SK-N-DZ (cell line): Measurements from ENCODE around the gene ZDHHC9.

ENCODE experiments used
- DNase-seq: peaks from one replicate; pipeline ENCODE4 v3.0.0-alpha.2; 2015; ENCODE audit warnings: low spot score

The ZDHHC9 gene

DNA sequence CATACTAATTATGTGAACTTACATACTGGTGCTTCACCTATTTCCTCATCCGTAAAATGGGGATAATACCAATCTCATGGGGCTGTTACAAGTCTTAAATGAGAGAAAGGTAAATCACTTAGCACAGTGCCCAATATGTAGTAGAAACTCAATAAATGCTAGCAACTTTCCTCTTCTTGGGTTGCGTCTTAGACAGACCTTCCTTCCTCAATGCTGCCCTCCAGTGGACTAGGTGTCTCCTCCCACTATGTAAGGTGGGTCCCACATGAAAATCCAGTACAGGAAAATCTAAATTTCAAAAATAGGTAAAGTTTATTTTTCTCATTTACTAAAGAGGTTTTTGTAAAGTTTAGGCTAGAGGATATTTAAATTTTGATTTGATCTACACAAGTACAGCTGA is 20.6 kb downstream of the ZDHHC9 start:
- peak; percentile 11 for DNase-seq

DNA sequence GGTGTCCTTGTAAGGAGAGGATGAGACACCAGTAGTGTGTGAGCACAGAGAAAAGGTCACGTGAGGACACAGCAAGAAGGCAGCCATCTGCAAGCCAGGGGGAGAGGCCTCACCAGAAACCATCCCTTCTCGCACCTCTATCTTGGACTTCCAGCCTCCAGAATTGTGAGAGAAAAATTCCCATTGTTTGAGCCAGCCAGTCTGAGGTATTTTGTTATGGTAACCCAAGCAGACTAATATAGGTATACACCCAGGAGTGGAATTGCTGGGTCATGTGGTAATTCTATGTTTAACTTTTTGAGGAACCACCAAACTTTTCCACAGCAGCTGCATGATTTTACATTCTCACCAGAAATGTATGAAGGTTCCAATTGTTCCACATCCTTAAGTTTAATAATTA is 25.6 kb downstream of the ZDHHC9 start:
- DNase-seq = no peak

DNA sequence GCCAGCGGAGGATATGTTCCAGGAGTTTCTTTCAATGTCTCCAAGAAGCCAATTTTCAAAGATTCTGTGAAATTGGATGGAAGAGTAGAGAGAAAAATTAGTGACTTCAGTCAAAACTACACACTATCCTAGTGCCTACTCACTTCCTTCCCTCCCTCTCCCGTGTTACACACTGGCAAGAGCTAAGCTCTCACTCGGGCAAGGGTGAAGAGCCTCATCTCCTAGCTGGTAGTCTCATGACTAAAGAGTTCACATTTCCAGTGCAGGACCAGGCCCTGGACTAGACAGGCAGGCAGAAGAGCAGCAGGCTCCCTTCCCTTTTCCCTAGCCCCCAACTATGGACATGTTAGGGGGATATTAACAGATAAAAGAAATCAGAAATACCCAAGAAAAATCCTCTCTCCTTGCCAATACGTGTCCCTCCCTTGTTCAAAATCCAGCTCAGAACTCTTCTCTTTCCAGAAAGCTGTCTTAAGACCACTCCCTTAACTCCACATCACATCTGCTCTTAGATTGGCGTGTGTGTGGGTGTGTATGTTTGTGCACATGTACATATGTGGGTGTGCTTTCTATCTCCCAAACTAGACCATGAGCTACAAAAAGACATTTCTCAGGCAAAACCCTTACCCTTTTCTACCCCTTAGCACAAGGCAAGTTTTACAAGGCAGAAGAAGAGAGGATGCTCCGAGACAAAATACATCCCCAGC is 29.9 kb downstream of the ZDHHC9 start:
- no peak for DNase-seq

GRCh38 chrX:129808829-129809796 is 34.6 kb downstream of the ZDHHC9 start:
- no peak for DNase-seq

DNA sequence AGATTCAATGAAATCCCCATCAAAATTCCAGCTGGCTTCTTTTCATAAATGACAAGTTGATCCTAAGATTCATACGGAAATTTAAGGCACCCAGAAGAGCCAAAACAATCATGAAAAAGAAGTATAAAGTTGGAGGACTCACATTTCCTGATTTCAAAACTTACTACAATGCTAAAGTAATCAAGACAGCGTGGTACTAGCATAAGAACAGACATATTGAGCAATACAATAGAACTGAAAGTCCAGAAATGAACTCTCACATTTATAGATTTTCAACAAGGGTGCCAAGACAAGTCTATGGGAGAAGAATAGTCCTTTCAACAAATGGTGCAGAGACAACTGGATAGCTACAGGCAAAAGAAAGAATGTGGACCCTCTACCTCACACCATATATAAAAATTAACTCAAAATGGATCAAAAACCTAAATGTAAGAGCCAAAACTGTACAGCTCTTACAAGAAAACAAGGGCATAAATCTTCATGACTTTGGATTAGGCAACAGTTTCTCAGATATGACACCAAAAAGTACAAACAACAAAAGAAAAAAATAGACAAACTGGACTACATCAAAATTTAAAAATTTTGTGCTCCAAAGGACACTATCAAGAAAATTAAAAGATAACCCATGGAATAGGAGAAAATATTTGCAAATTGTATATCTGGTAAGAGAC is 35.4 kb downstream of the ZDHHC9 start:
- DNase-seq = no peak

GRCh38 chrX:129804806-129805205 is 38.9 kb downstream of the ZDHHC9 start:
- DNase-seq = no peak

- no peak for DNase-seq
Measured at GRCh38 chrX:129802863-129803262, 40.8 kb downstream of the ZDHHC9 start.

DNA sequence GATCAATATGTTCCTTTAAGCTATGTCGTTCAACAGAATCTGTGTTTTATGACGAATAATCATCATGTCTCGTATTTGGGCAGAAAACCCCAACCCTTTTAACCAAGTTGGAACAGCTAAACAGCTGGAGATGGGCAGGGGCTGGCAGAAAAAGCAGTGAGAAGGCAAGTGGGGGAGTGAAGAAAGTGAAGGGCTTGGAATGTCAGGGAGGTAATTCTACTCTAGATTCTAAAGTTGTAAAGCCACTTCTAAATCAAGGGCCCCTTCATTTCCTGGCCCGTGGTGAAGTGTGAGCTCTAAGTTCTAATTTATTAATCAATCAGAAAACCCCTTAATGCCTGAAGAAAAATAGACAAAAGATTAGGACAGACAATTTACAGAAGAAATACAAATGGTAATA is 43.5 kb downstream of the ZDHHC9 start:
- no peak for DNase-seq

- no peak for DNase-seq
Measured at GRCh38 chrX:129798888-129799287, 44.8 kb downstream of the ZDHHC9 start.

- DNase-seq = no peak
Measured at GRCh38 chrX:129798456-129798855, 45.2 kb downstream of the ZDHHC9 start.

DNA sequence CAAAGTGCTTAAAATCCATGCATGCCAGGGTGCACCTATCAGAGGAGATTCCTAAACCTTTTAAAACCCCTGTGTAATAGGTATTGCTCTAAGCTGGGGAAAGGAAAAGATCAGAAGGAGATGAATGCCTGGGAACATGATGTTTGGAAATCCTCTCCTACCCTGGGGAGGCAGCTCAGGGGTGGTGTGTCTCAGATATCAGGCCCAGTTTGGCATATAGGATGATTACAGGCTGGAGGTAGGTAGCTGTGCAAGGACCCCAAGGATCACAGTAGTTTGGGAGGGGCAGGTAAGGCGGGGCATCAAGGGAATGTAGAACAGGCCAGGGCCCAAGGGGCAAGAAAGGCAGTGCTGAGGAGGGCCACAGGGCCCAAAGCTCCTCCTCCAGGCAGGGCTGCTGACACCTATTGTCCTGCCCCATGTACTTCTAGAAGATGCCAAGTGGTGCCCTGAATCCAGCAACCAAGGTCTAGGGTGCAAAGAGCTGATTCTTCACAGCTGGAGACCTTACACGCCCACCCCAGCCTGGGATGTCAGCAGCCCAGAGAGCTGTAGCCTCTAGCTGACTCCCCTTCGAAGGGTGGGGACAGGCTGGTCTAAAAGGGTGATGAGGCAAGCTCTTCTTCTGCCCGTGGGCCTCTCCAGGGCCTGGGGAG is 46.3 kb downstream of the ZDHHC9 start:
- no peak for DNase-seq

DNA sequence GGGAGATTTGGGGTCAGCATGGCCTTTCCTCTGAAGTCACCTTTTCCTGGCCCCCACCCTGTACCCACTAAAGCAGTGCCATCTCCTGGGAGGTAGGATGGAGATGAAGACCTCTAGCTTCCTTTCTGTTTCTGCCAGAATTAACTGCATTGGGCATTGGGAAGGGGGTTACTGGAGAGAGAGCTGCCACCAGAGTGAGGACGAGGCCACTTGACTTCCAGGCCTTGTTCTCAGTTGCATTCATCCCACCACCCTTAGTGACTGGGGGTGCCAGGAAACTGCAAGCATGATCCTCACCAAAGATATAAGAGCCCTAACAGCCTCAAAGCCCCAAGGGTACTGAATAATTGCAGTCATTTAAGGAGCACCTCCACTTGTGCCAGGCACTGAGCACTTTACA is 48.1 kb downstream of the ZDHHC9 start:
- DNase-seq = no peak

DNA sequence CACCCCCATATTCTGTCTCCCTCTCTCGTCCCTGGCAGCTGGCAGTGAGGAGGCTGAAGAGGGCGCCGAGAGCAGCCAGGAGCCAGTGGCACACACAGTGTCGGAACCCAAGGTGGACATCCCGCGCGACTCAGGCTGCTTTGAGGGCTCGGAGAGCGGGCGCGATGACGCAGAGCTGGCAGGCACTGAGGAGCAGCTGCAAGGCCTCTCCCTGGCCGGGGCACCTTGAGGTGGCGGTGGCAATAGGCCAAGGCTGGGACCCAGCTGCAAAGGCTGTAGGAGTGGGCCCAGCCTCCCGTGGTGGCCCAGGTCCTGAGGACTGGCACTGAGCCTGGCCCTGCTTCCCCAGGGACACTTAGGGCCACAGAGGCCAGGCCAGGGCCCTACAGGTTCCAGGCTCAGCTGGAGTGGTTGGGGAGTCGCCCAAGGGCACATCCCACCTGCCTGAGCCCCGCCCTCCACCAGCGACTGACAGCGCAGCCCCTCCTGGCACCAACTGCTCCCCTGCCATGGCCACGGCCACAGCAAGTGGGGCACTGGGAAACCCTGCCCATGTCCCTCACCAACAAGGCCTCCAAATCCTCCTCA is 50.0 kb downstream of the ZDHHC9 start:
- DNase-seq = no peak

- no peak for DNase-seq
Measured at GRCh38 chrX:129792586-129793291, 50.9 kb downstream of the ZDHHC9 start.

DNA sequence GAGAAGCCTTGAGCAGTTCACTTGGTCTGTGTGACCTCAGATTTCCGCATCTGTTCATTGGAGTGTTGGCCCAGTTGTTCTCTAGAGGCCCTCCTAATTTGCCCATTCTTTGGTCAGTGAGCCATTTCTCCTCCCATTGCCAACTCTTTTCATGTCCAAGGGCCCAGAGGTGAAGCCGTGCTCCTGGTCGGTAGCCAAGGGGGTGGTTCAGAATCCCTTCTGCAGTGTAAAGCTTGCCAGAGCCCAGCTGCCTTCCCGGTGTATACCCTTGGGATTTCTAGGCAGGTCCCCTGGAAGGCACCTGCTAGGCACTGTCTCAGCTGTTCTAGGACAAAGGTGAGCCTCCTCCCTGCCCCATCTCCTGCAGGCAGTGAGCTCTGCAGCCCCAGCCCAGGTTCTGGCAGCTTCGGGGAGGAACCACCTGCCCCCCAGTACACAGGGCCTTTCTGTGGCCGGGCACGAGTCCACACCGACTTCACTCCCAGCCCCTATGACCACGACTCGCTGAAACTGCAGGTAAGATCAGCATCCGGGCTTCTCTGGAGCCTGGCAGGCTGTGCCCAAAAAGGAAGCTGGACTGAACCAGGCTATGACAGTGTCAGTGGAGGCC is 51.6 kb downstream of the ZDHHC9 start:
- DNase-seq = no peak

- no peak for DNase-seq
Measured at GRCh38 chrX:129791336-129791735, 52.4 kb downstream of the ZDHHC9 start.

- DNase-seq = no peak
Measured at GRCh38 chrX:129790808-129791207, 52.9 kb downstream of the ZDHHC9 start.

- no peak for DNase-seq
Measured at GRCh38 chrX:129790146-129790545, 53.5 kb downstream of the ZDHHC9 start.

DNA sequence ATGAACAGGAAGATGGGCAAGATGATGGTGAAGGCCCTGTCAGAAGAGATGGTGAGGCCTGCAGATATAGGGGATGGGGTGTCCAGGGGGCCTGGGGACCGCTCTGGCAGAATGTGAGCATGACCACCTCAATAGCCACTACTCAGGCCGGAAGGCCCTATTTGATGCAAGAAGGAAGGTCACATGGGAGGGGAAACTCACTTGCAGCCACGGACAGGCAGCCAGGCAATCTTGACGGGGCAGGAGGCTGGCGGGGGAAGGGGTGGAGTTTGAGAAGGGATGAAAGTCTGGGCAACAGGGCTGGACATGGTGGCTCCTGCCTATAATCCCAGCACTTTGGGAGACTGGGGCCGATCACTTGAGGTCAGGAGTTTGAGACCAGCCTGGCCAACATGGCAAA is 55.2 kb downstream of the ZDHHC9 start:
- no peak for DNase-seq

DNA sequence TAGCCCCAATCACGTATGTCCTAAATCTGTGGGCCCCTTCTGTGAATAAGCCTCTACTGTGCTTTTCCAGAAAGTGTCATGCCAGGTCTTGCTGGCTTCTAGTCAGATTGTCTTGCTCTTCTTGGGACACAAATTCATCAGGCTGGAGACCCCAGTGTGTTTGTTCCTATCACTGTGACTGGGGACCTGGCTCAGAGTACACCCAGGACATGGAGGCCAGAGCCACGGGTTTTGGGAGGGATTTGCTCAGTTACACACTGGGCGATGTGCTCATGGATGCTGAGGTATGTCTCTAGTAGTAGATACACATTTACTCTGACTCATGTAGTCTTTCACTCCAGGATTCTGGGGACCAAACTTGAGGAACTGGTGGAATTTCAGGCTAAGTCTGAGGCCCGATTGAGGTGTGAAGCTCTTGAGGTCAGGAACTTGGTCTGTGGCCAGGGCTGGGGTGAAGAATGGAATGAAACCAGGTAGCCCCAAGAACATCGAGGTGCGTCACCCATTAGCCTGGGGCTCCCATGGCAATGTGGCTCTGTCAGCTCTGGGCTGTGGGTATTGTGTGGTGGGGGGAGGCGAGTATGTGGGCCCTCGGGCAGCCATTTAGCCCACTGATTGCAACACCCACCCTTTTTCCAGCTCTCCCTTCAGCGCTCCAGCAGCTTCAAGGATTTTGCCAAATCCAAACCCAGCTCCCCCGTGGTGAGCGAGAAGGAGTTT is 56.2 kb downstream of the ZDHHC9 start:
- no peak for DNase-seq
